ENCODE data around the gene RREB1.

The RREB1 gene

GRCh38 chr6:7165002-7165889 is 57.5 kb downstream of the RREB1 start:
- DNase-seq, result no peak

GRCh38 chr6:7165890-7166267 is 58.1 kb downstream of the RREB1 start:
- no peak for DNase-seq

DNA sequence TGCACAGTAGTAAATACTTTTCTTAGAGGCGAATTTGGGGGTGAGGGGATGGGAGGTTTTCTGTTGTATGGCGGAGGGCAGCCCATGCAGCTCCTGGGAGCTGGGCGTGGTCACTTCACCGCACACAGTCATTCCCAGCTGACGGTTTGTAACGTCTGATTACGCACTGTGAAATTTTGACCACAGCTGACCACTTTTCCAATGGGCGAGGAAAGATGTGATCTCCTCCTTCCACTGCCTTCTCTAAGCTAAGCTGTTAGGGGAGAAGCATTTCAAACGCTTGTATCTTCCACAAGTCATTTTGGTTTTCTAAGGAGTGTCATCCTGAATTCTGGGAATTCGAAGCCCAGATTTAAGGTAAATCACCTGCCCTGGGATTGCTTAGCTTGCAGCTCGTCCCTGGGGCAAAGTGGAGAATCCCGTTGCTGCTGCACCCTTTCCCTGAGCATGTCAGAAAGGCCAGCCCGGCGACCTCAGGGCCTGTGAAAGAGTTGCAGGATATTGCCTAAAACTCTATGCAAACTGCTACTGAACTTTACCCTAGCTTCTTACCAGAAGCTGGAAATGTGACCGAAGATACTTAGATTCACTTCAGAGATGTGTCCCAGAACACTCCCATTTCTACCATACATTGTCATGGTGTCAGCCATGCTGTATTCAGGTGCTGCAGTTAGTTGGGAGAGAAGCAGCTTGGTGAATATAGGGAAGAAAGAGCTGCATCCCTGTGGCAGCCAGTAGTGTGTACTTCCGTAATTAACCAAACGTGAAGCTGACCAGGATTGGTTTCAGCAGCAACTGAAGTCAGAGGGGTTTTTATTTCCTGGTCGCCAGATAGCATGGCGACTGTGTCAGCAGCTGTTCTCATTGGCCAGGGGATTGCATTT is 58.9 kb downstream of the RREB1 start:
- DNase-seq, result no peak

DNA sequence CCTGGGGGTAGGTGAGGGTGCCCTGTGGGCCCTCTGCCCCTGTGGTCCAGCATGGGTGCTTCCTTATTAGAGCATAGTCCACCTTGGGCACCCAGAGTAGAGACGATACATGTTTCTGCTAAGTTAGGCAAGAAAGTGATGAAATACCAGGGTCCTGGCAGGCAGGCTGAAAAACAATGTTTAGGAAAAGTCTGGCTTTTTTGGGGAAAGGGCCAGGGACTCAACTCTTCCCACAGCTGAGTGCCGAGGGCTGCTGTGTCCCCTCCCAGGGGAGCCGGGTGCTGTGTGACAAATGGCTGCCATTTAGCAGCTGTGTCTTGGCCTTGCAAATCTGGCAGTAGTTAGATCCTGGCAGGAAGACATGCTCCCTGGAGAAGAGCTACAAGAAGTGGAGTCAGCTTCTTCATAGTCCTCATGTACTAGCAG is 61.5 kb downstream of the RREB1 start:
- no peak for DNase-seq

- DNase-seq, result no peak
Observed at GRCh38 chr6:7170117-7170732, 62.5 kb downstream of the RREB1 start.

DNA sequence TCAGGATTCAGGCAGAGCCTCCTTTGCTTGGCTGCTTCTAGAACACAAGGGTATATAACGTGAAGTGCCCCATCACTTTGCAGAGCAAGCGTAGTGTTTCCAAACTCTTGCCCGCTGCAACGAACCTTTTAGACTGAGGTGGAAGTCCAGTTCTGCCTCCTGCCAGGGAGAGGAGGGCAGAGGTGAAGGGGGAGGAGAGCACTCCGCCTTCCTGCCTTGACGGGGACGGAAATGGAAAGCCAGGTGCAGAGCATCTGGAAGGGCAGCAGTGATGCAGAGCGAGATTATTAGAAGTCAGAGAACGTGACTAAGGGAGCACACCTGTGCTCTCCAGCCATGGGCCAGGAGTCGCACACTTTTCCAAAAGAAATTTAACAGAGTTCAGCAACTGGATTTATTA is 63.4 kb downstream of the RREB1 start:
- no peak for DNase-seq

GRCh38 chr6:7171733-7172132 is 64.0 kb downstream of the RREB1 start:
- no peak for DNase-seq

DNA sequence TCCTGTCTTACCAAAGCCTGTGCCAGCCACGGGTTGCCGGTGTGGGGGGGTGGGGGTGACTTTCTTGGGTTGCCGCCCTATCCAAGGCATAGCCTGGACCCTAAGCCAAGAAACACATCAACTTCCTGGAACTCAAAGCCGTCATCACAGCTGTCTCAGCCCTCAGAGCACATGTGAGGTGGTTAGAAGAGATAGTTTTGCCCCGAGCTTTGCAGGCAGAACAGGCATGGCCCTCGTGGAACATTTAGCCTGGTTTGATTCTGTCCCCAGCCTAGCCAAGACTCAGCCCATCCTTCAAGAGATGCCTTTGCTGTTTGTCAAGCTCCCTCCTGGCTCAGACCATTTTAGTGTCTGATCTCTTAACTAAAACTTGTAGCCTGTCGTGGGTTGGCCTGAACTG is 64.9 kb downstream of the RREB1 start:
- DNase-seq, result no peak

GRCh38 chr6:7173843-7174503 is 66.2 kb downstream of the RREB1 start:
- DNase-seq, result no peak

GRCh38 chr6:7175462-7175861 is 67.7 kb downstream of the RREB1 start:
- DNase-seq, result no peak

GRCh38 chr6:7176208-7176607 is 68.4 kb downstream of the RREB1 start:
- no peak for DNase-seq

DNA sequence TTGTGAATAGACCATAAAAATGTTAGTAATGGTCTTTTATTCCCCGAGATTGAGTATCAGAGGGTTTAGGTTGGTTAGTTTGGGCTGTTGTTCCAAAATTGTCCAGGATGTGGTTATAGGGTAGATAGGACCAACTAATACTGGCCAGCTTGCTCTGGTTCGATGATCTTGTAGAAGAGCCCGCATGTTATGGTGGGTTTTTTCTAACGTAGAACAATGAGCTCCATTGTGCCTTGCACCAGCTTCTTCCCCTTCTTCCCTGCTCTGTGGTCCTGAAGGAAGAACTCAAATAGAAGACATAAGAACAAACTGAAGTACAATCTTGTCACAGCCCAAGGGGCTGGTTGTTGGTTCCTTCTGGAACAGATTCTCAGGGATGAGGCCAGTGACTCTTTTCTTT is 70.5 kb downstream of the RREB1 start:
- no peak for DNase-seq

DNA sequence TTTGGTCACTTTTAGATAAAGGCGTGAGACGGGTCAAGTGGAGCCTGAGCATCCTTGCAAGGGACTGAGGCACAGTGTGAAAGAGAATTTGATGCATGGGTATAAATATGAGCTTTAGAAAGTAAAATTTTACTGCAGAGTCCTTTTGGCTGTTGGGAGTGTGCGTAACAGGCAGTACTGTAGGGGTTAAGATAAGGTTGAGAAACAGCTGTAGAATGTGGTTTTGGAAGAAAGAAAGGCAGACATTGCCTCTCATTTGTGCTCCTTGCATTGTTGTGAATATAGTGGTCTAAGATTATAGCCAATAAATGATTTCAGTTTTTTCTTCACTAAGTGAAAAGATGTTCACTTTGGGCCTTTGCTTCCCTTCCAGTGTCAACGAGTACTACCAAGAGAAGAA is 73.0 kb downstream of the RREB1 start:
- DNase-seq, result no peak

DNA sequence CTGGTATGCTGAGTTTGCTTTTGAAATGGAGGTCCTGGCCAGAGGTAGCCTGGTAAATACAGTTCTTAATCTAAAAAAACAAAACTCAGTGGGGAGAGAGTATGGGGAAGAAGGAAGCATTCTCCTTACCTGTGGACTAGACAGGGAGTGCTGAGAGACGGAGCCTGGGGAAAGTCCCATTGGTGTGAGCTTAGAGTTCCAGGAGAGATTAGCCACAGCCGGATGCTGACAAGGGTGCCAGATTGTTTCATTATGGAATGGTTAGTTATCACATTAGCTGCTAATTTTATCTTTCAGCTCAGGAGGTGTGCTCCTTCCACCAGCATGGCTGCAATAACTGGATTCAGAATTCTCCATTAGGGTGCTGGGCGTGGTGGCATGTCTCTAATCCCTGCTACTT is 75.9 kb downstream of the RREB1 start:
- no peak for DNase-seq

- no peak for DNase-seq
Observed at GRCh38 chr6:7184502-7184901, 76.7 kb downstream of the RREB1 start.

GRCh38 chr6:7185561-7185960 is 77.8 kb downstream of the RREB1 start:
- no peak for DNase-seq

- no peak for DNase-seq
Observed at GRCh38 chr6:7188492-7188891, 80.7 kb downstream of the RREB1 start.

GRCh38 chr6:7189101-7189758 is 81.5 kb downstream of the RREB1 start:
- no peak for DNase-seq

GRCh38 chr6:7190791-7191190 is 83.0 kb downstream of the RREB1 start:
- DNase-seq, result no peak

DNA sequence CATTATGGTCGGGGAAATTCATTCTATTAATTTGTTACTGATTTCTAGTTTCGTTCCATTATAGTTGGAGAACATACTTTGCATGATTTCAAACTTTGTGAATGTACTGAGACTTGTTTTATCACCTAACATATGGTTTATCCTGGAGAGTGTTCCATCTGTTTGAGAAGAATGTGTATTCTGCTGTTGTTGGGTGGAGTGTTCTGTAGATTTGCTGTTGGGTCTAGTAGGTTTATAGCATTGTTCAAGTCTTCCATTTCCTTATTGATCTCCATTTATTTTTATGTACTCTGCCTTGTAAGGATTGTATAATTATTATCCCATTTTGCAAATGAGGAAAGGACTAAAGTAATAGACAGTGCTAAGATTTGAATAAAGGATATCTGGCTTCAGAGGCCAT is 85.4 kb downstream of the RREB1 start:
- DNase-seq, result no peak

DNA sequence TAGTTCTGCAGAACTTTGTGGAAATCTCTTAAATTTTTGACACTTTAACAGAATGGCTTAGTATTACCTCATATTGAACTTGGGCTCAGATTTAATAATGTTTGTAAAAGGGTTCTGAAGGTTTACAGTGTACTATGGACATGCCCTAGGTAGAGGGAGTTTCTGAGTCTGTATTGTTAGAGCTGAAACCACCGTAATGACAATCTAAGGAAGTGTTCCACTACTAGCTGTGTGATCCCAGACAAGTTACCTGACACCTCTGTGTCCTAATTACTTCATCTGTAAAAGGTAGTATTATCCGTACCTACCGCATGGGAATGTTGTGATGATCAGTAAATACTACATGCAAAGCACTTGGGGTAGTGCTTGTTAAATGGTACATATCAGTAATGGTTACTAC is 86.9 kb downstream of the RREB1 start:
- DNase-seq, result no peak

GRCh38 chr6:7195339-7196018 is 87.7 kb downstream of the RREB1 start:
- no peak for DNase-seq

Data from activated gamma-delta T cell treated with Interleukin-2 at 50 U/mL for 16 hours (primary cell).